Right lobe of liver (tissue), 6 donors: Measurements from ENCODE around the gene TPRA1. TPM values are rescaled to one million over a fixed set of nuclear protein-coding genes. Genes with fewer than 3 reads are reported as not detected.

Source experiments
- ATAC-seq, 4 donors: fragments of 200-7000 bp; cut with Tn5 transposase; one replicate each; pipeline ENCODE4 v1.9.1; 2020; ENCODE audit warnings: mild to moderate bottlenecking in 4 of 4, moderate library complexity in 4 of 4
- DNase-seq, 3 donors: peaks; one replicate each; pipeline ENCODE4 v3.0.0-alpha.2; 2020
- H3K27ac ChIP-seq, 3 donors: fragments of 200-600 bp; one replicate each; pipeline ENCODE4 v1.8.0; 2022
- H3K27me3 ChIP-seq, 2 donors: fragments of 200-600 bp; one replicate each; pipeline ENCODE4 v1.8.0; 2022
- H3K36me3 ChIP-seq, 4 donors: fragments of 200-600 bp; sonication (generic) in 1 of 4; one replicate each; pipeline versions ENCODE4 v1.5.1 to v1.8.0; 2017 to 2022; ENCODE audit warnings: control low read depth in 1 of 4
- H3K4me1 ChIP-seq, 4 donors: fragments of 200-600 bp; sonication (generic) in 1 of 4; one replicate each; pipeline versions ENCODE4 v1.5.1 to v1.8.0; 2017 to 2022; ENCODE audit warnings: control low read depth in 1 of 4
- H3K4me3 ChIP-seq, 3 donors: fragments of 200-600 bp; one replicate each; pipeline ENCODE4 v1.8.0; 2022
- H3K9me3 ChIP-seq, 4 donors: fragments of 200-600 bp; sonication (generic) in 1 of 4; one replicate each; pipeline versions ENCODE4 v1.5.1 to v1.8.0; 2017 to 2022; ENCODE audit warnings: control low read depth in 1 of 4
- POLR2A ChIP-seq: fragments of 450-650 bp; IDR thresholded peaks from one replicate; pipeline ENCODE4 v1.6.1; 2017; ENCODE audit warnings: antibody characterized with exemption, mild to moderate bottlenecking
- WGBS: methylation state at CpG from one replicate; pipeline ENCODE4 v1.1.6; 2018; ENCODE audit warnings: low coverage, low lambda C conversion rate; ENCODE audit not compliant: insufficient coverage; ENCODE audit errors: missing lambda C conversion rate; 5-methylcytosine and 5-hydroxymethylcytosine counted together
- intact Hi-C, 2 donors: fragments of 100-400 bp; cut with DNase I; formaldehyde crosslinking; loops; one replicate each; pipeline versions ENCODE4 v1.11.2 to v1.14.1; 2022
- microRNA-seq, 2 donors: library from miRNA; unstranded; fragments of <30 nt; microRNA quantifications; one replicate each; pipeline ENCODE4, GENCODE V29; 2019 to 2020
- small RNA-seq, 2 experiments: library from RNA; depleted of rRNA; stranded (forward); fragments of <200 nt; gene quantifications; one replicate each; pipeline ENCODE3, GENCODE V24; 2016
- total RNA-seq, 6 experiments: library from RNA; depleted of rRNA in 2 of 6; stranded (reverse); fragments of >200 nt in 2 of 6; fragmentation: NEBNext Ultra II Directional in 3 of 6; extraction: Animal tissue kit (Norgen Biotek cat#: 25700) in 3 of 6; gene quantifications; one replicate each; pipeline versions ENCODE4 v1.1.0 to v1.2.4, GENCODE V29; 2016 to 2023
- TF ChIP-seq, protein P1 (sequence below), 4 donors: fragments of 200-600 bp in 3 of 4; fragments of 450-650 bp in 1 of 4; IDR thresholded peaks; one replicate each; pipeline versions ENCODE4 v1.5.1 to v1.8.0; 2016 to 2022; ENCODE audit warnings: antibody characterized with exemption in 4 of 4, mild to moderate bottlenecking in 2 of 4
- donor health status: DM: no; HTN: yes; CAD: no.
- donor health status: DM: no; HTN: no; CAD: no.
- donor health status: DM: no; HTN: no; CAD: no.
- donor health status: DM: no; HTN: yes; CAD: no.
- donor health status: DM: no; HTN: yes; CAD: no.

Gene TPRA1
- total RNA-seq, 6 experiments from 2014 or later, result 13.9 to 25.9 (median 23.3) TPM

DNA sequence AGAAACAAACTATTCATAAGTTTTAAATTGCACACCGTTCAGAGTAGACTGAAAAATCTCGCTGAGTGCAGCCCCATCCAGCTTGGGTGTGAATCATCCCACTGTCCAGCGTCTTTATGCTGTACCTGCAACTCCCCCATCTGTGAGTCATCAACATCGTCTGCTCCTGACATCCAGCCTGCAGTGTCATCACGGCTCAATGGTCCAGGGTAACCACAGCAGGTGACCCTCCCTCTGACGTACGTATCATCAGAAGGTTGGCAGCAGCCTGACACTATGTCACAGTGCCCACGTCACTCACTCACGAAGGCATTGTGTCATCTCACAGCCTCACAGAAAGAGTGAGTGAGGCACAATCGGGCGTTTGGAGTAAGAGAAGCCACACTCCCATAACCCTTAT, 65.2 kb downstream of the TPRA1 start:
- Histone ChIP-seq H3K4me1 (no peaks in the 10 kb centered on the region), H3K9me3 (no peaks in the 10 kb centered on the region), H3K27ac (no peak overlapping the region), H3K27me3 (no peaks in the 10 kb centered on the region), H3K4me3 (no peak overlapping the region), H3K36me3 (no peaks in the 10 kb centered on the region)
- TF ChIP-seq, protein P1, sequence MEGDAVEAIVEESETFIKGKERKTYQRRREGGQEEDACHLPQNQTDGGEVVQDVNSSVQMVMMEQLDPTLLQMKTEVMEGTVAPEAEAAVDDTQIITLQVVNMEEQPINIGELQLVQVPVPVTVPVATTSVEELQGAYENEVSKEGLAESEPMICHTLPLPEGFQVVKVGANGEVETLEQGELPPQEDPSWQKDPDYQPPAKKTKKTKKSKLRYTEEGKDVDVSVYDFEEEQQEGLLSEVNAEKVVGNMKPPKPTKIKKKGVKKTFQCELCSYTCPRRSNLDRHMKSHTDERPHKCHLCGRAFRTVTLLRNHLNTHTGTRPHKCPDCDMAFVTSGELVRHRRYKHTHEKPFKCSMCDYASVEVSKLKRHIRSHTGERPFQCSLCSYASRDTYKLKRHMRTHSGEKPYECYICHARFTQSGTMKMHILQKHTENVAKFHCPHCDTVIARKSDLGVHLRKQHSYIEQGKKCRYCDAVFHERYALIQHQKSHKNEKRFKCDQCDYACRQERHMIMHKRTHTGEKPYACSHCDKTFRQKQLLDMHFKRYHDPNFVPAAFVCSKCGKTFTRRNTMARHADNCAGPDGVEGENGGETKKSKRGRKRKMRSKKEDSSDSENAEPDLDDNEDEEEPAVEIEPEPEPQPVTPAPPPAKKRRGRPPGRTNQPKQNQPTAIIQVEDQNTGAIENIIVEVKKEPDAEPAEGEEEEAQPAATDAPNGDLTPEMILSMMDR (IDR thresholded peaks at IDR 0.05), result no peak
- no peak for TF ChIP-seq POLR2A
- DNase-seq (no peak), ATAC-seq (no peak)
- 66% methylated on average over 10 of the region's 11 CpGs for WGBS
- intact Hi-C loops, result no loop called here

DNA sequence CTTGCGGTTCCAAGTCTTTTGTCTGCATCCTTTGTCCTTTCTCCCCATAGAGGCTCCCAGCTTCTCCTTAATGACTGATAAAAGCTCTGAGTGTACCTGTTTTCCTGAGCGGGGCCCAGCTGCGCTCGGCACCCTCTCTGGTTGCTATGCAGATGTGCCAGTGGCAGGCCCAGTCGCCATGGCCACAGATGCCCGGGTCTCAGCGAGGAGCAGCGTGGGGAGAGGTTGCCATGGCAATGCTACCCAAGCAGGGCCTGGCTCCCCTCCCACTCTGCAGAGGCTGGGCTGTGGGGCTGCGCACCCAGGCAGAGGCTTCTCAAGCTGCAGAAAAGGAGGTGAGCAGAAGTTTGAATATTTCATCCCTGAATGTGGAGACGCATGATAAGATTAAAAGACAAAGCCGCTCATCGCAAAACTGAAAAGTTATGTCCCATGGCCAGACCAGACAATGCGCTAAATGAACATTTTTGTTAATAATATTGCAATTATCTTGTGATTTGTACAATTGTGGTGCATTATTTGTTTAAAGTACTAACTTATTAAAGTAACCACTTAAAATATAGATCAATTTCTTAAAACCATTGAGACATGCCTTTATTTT, 66.1 kb downstream of the TPRA1 start:
- H3K9me3 ChIP-seq, result no peaks in the 10 kb centered on the region
- ATAC-seq (no peak), DNase-seq (no peak)
- intact Hi-C loops, result no loop called here
- H3K27me3 ChIP-seq, result no peaks in the 10 kb centered on the region
- H3K4me3 ChIP-seq, result no peak overlapping the region
- 64% methylated on average over 11 of the region's 13 CpGs for WGBS
- no peak overlapping the region for H3K27ac ChIP-seq
- no peaks in the 10 kb centered on the region for H3K36me3 ChIP-seq
- H3K4me1 ChIP-seq, result no peaks in the 10 kb centered on the region
- TF ChIP-seq, protein P1 (IDR thresholded peaks at IDR 0.05), result no peak
- TF ChIP-seq POLR2A, result no peak

Small RNA genes within 50 kb of the gene (microRNA-seq; reads per million reads assigned to microRNA genes)
- gene MIR6825 (0.29 to 0.64 reads per million in 2 donors), gene MIR7976 (0.58 to 0.64 reads per million in 2 donors)

Small RNA genes within 50 kb of the gene (small RNA-seq; reads per million reads assigned to genes)
- gene AC084035.1 (0 reads per million in 2 experiments), gene MIR6825 (0 reads per million in 2 experiments), gene MIR7976 (0 reads per million in 2 experiments)

Other genes with a start within 250 kb of the TPRA1 start
- gene MCM2, start 7.7 kb upstream of the TPRA1 start, total RNA-seq, result 10 to 100 TPM in 2 of 6 experiments, 1 to 10 TPM in 4; 1.6 to 25.3 (median 3.2) TPM
- gene PODXL2, start 38.5 kb upstream of the TPRA1 start, total RNA-seq, result 1 to 10 TPM in 1 of 6 experiments, under 1 TPM in 5; 0.19 to 1.6 (median 0.63) TPM
- 10 to 100 TPM in 5 of 6 experiments, 1 to 10 TPM in 1; 9.4 to 20.3 (median 12.2) TPM for gene ABTB1, start 82.2 kb upstream of the TPRA1 start, total RNA-seq
- gene MGLL, start 231.8 kb upstream of the TPRA1 start, total RNA-seq, result 100 to 1,000 TPM in 5 of 6 experiments, 10 to 100 TPM in 1; 97.0 to 168 (median 115) TPM